ENCODE results near the gene MYO9A.
A peak's percentile ranks its signal among the peaks of the same experiment; 100 is the strongest.

The MYO9A gene

GRCh38 chr15:72113347-72114031 lies 4.5 kb downstream of the MYO9A start (continued):
- TF ChIP-seq PRDM6 (tag by site-specific recombination; IDR thresholded peaks at IDR 0.05) (peak; percentile 64), MYNN (tag by site-specific recombination; IDR thresholded peaks at IDR 0.05; ENCODE audit: borderline replicate concordance) (peak; percentile 87; the same call in 1 of the 2 replicates), ZBTB17 (tag by site-specific recombination; IDR thresholded peaks at IDR 0.05) (peak; percentile 34; the same call in 1 of the 2 replicates), ZBTB8A (tag by site-specific recombination; IDR thresholded peaks at IDR 0.05) (no peak), ZNF24 (tag by site-specific recombination; IDR thresholded peaks at IDR 0.05) (peak; percentile 61), ZNF292 (tag by site-specific recombination; IDR thresholded peaks at IDR 0.05; ENCODE audit: borderline replicate concordance, low read depth) (no peak)

GRCh38 chr15:72112805-72113204 lies 5.1 kb downstream of the MYO9A start:
- H3K36me3 ChIP-seq (ENCODE audit: control insufficient read depth in 2 of 2, insufficient read depth in 1 of 2, low read length in 2 of 2) = no peaks in the 10 kb centered on the region; a peak in 1 of 3 replicates
- no peak for TF ChIP-seq PRDM1 (tag by site-specific recombination; IDR thresholded peaks at IDR 0.05)
- peak; percentile 95 for TF ChIP-seq ZNF121 (tag by site-specific recombination; IDR thresholded peaks at IDR 0.05)
- no peak for TF ChIP-seq ZNF223 (tag by site-specific recombination; IDR thresholded peaks at IDR 0.05)
- TF ChIP-seq ZNF664 (tag by site-specific recombination; IDR thresholded peaks at IDR 0.05) = 0 out of 2 replicates have a peak, but pooled peaks have one; percentile 20
- TF ChIP-seq KLF16 (tag by site-specific recombination; IDR thresholded peaks at IDR 0.05) = no peak
- no peak for TF ChIP-seq RBAK (tag by site-specific recombination; IDR thresholded peaks at IDR 0.05)
- H3K9me3 ChIP-seq (ENCODE audit: control insufficient read depth, insufficient read depth, low read depth, low read length) = no peaks in the 10 kb centered on the region

GRCh38 chr15:72112116-72112515 lies 5.8 kb downstream of the MYO9A start:
- H3K9me3 ChIP-seq (ENCODE audit: control insufficient read depth, insufficient read depth, low read depth, low read length) = no peaks in the 10 kb centered on the region
- TF ChIP-seq ZNF571 (tag by site-specific recombination; IDR thresholded peaks at IDR 0.05) (no peak), BCL11A (tag by site-specific recombination; IDR thresholded peaks at IDR 0.05; ENCODE audit: low read depth) (no peak), PRDM6 (tag by site-specific recombination; IDR thresholded peaks at IDR 0.05) (peak; percentile 23; the same call in 1 of the 2 replicates)
- H3K36me3 ChIP-seq (ENCODE audit: control insufficient read depth in 2 of 2, insufficient read depth in 1 of 2, low read length in 2 of 2) = no peaks in the 10 kb centered on the region; a peak in 1 of 3 replicates
- ChIA-PET CTCF (interaction anchor here (1.4 to 2.5 kb wide), 2 partner anchors 27 to 44 kb away, joined by 4 to 11 read pairs; no protein-coding TSS in a partner anchor), POLR2A (interaction anchor here (0.6 to 0.9 kb wide), 2 partner anchors 95 to 118 kb away, joined by 3 read pairs; no protein-coding TSS in a partner anchor)
- H3K27ac ChIP-seq (ENCODE audit: extremely low read depth, low read depth, low read length) = no peak overlapping the region
- H3K4me3 ChIP-seq (ENCODE audit: low read depth, low read length) = no peak overlapping the region
- H3K4me1 ChIP-seq (ENCODE audit: control insufficient read depth, insufficient read depth, low read length) = peaks cover 44% of the 10 kb centered on the region

More at GRCh38 chr15:72112805-72113204, 5.1 kb downstream of the MYO9A start:
- ChIA-PET POLR2A (interaction anchor here (0.6 kb wide), 1 partner anchor 119 kb away, joined by 7 read pairs; no protein-coding TSS in a partner anchor), CTCF (interaction anchor here (0.6 to 2.5 kb wide), 5 partner anchors 9 to 45 kb away, joined by 3 to 11 read pairs (median 4); no protein-coding TSS in a partner anchor)
- Histone ChIP-seq H3K4me1 (ENCODE audit: control insufficient read depth, insufficient read depth, low read length) (peaks cover 43% of the 10 kb centered on the region), H3K4me3 (ENCODE audit: low read depth, low read length) (no peak overlapping the region), H3K27ac (ENCODE audit: extremely low read depth, low read depth, low read length) (no peak overlapping the region)

GRCh38 chr15:72110355-72110754 lies 7.6 kb downstream of the MYO9A start:
- Histone ChIP-seq H3K4me3 (ENCODE audit: low read depth, low read length) (no peak overlapping the region), H3K27ac (ENCODE audit: extremely low read depth, low read depth, low read length) (no peak overlapping the region), H3K36me3 (ENCODE audit: control insufficient read depth in 2 of 2, insufficient read depth in 1 of 2, low read length in 2 of 2) (no peaks in the 10 kb centered on the region; a peak in 1 of 3 replicates), H3K9me3 (ENCODE audit: control insufficient read depth, insufficient read depth, low read depth, low read length) (no peaks in the 10 kb centered on the region), H3K4me1 (ENCODE audit: control insufficient read depth, insufficient read depth, low read length) (peaks cover 41% of the 10 kb centered on the region)
- no peak for TF ChIP-seq ZNF354C (tag by site-specific recombination; IDR thresholded peaks at IDR 0.05; ENCODE audit: borderline replicate concordance, low read depth)
- TF ChIP-seq KLF10 (tag by site-specific recombination; IDR thresholded peaks at IDR 0.05) = no peak
- no peak for TF ChIP-seq ZNF501 (tag by site-specific recombination; IDR thresholded peaks at IDR 0.05)
- TF ChIP-seq ZSCAN4 (tag by site-specific recombination; IDR thresholded peaks at IDR 0.05) = no peak
- CTCF ChIA-PET = no interaction called here
- POLR2A ChIA-PET = no interaction called here
